GM21529 (cell line): Measurements from ENCODE around the gene NUAK1.
"Not testable (repeated sequence)": the region's sequence is repeated elsewhere in the genome, so short reads cannot be mapped to it uniquely, and the experiment has no call there.

ENCODE experiments used
- ATAC-seq: cut with Tn5 transposase; IDR thresholded peaks from one replicate; pipeline ENCODE4 v1.9.1; 2021; ENCODE audit not compliant: unreplicated experiment

NUAK1 gene

GRCh38 chr12:106037524-106038298 lies 101.0 kb downstream of the NUAK1 start:
- no peak for ATAC-seq

DNA sequence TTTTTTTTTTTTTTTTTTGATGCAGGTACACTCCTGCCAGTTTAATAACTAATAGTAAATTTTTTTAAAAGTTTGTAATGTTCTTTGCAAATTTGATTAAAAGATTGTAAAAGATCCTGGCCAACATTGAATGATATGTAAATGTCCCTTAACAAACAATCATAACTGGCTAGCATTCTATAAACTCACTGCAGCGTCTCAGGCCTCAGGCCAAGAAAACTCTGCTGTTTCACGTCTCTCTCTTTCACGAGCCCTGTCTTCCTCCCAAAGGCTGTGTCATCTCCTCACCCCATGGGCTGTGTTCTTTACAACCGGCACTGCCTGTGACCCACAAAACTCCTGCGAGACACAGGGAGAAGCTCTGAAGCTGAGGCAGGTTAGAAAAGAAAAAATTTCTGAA lies 103.3 kb downstream of the NUAK1 start:
- no peak for ATAC-seq

DNA sequence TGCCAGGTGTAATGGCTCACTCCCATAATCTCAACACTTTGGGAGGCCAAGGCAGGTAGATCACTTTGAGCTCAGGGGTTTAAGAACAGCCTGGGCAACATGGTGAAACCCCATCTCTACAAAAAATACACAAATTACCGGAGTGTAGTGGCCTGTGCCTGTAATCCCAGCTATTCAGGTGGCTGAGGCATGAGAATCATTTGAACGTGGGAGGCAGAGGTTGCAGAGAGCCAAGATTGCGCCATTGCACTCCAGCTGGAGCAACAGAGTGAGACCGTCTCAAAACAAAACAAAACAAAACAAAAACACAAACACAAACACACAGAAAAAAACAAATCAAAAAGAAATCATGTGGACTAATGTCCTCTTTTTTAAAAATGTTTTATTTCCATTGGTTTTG lies 104.4 kb downstream of the NUAK1 start:
- no peak for ATAC-seq

- ATAC-seq, result no peak
Observed at GRCh38 chr12:106033161-106033675, 105.5 kb downstream of the NUAK1 start.

DNA sequence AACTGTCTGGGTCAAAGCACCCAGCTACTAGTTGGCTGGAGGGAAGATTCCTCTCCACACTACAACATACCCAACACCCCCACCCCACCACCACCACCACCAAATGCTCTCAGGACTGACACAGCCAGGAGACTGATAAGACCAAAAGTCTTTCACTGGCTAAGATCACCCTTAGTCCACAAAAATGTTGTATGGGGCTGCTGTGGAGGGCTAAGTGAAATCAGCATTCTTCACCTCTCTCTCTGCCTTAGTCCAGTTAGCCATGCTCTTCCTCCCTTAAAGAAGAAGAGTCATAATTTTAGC lies 106.2 kb downstream of the NUAK1 start:
- no peak for ATAC-seq

DNA sequence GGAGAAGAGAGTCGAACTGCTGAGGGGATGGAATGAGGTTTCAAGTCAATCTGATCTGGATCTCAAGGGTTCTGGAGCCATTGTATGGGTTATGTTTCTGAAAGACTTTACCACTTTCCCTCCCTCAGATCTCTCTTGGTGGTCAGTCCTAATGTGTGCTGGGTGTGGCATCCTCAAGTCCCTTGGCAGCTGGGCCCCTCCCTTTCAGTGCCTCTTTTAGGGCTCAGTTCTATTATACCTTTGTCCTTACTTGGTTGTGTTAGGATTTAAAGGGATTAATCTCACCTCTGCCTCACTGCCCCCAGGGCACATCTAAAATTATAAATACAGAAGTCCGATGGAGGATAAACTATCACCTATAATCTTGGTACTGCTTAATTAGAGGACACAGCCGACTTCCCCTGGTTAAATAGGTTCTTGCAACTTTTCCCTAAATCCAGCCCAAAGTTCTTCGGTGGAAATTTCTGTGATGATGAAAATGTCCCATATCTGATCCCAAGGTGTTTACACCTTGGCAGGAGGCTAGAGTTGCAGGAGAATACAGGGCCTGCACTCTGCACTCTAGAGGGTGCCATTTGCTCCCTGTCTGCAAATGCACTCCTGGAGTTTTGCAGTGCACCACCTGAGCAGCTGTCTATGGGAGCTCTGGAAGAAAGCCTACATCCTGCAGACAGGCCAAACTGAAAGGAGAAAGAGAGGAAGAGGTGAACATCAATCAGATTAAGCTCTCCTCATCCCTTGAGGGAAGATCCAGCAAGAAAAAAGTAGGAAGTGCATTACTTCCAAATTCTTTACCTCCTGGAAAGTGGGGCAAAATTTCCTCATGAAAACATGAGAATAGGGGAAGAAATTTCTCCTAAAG lies 106.8 kb downstream of the NUAK1 start:
- ATAC-seq, result no peak

DNA sequence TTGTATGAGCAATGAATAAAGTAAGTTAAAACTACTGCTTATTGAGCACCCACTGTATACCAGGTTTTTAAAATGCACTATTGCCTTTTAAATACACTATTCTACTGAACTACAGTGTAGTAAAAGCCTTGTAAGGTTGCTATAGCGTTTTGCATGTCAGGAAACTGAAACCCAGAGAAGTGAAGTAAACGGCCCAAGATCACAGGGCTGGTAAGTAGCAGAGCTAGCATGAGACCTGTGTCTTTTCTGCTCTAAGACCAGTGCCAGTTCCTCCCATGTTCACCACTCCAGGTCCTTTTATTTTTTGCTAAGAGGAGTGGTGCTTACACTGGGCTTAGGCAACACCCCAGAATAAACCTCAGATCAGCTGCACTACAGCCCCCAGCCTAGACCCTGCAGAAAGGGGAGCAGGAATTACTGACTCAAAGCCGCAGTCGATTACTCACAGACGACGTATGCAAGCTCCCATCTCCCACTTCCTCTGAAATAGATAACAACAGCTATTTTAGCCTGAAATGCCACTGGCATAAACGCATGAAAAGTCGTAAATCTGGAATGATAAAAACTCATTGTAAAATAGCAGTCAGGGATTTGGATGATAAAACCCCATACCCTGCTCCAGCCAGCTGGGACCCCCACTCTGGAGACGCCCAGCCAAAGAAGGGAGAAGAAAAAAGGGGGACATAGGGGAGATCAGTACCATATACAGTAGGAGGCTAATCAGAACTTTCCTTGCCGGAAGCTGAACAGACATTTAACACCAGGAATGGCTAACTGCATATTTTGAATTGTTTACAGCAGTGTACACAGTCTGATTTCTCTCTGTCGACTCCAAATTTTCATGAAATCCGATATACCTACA lies 108.3 kb downstream of the NUAK1 start:
- no peak for ATAC-seq

DNA sequence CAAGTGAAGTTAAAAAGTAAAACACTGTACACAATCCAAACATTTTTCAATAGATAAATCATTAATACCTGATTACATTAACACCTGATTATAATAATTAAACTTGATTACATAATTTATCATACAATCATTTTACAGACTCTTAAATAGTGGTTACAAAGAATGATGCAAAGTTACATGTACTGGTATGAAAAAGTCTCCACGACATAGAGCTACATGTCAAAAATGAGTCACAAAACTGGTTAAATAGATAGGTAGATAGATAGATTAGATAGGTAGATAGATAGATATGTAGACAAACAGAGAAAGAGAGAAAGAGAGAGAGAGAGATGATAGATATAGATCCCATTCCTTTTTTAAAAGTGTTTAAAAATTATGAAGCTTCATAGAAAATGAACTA lies 109.2 kb downstream of the NUAK1 start:
- ATAC-seq, result no peak

DNA sequence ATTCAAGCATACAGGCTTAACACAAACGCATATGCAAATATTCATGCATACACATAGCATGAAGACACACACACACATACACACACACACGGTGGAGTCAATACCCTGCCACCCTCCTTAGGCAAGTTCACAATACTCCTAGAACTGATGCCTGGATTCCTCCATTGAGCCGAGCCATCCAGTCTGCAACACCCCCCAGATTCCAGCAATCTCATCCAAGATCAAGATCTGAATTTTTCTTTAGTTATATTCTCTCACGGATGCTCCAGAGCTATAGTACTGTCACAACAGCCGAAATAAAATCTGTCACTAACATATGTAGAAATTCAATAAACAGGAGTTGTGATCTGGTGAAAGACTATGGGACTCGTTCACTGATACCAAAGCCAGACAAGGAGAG lies 110.8 kb downstream of the NUAK1 start:
- no peak for ATAC-seq

- ATAC-seq, result no peak
Observed at GRCh38 chr12:106027286-106027685, 111.5 kb downstream of the NUAK1 start.

DNA sequence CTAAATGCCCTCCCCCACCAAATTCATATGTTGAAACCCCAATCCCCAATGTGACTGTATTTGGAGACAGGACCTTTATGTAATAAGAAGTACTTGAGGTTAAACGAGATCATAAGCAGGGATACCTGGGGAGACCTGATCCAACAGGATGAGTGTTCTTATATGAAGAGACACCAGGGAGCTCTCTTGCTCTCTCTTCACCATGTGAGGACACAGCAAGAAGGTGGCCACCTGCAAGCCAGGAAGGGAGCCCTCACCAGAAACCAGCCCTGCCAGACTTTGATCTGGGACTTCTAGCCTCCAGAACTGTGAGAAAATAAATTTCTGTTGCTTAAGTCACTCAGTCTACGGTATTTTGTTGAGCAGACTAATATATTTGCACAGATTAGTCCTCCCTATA lies 113.6 kb downstream of the NUAK1 start:
- no peak for ATAC-seq

DNA sequence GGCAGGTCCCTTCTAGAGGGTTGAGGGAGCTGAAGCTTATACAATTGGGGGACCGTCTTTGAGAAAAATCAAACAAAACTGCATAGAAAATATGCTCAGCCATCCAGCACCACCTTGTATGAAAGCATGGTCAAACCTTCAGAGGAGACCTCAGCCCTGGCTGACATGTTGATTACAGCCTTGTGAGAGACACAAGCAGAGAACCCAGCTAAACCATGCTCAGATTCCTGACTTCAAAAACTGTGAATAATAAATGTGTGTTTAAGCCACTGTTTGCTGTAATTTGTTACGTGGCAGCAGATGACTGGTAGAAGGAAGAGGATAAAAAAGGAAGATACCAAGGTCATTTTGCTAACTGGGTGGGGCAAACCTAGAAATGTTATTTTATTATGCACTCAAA lies 115.7 kb downstream of the NUAK1 start:
- no peak for ATAC-seq

DNA sequence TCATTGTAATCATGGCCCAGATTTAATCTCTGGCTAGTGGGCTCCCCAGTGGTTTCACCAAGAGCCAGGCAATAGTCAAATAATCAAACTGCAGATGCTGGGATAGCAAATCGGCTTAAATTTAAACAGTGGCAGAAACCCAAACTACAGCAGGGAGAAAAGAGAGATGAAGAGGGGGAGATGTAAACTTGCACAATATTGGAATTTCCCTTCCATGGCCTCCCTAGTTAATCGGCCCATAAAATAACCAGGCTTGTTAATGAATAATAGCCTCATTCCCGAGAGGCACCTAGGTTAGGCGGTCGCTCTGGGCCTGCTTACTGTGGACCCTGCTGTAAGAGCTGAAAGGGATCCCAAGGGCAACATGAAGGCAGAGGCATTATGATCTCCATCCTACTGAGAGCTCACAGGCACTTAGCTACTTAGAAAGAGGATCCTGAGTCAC lies 116.2 kb downstream of the NUAK1 start:
- no peak for ATAC-seq

DNA sequence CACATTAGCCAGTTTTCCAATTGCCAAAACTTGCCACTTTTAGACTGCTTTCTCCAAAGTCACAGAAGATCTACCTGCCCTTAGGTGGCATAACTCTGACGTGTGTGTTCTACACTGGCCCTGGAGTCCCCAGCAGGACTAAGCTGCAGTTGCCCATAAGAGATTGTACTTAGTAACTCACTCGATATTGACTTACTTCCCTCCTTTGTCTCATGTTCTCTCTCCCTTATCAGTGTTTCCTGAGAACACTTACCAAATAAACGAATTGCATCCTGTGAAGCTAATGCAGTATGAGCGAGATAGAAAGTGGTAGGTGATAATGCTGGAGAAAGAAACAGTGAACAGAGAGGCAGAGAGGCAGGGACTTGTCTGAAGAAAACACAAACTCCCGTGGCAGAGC lies 117.2 kb downstream of the NUAK1 start:
- no peak for ATAC-seq

DNA sequence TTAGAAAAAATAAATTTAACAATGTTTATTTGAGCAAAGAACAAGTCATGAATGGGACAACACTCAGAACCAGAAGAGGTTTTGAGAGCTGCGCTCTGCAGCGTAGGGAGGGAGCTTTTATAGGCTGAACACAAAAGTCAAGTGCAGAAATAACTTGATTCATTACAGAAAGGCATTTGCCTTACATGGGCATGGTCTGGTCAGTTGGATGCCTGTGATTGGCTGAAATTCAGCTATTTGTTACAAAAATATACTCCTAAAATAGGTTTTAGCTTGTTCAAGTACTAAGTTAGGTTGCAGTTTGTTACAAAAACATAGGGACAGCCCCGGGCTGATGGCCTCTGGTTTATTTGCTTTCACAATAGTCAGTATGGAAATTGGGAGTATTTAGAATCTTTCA lies 118.0 kb downstream of the NUAK1 start:
- no peak for ATAC-seq

GRCh38 chr12:106019144-106019543 lies 119.6 kb downstream of the NUAK1 start:
- no peak for ATAC-seq

DNA sequence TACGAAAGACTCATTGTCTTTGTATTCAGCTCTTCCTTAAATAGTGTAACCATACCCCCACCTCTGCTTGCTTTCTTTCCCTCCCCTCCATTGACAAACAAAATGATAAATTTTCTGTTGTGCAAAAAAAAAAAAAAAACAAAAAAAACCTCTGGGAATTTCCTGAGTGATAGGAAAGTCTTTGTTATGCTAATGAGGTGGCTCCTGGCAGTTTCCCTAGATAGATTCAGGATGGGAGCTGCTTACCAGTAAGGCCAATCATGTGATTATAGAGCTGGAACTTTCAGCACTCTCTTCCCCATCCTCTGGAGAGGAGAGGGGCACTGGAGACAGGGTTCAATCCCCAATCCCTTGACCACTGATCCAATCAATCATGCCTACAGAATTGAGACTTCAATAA lies 120.5 kb downstream of the NUAK1 start:
- ATAC-seq, result no peak

DNA sequence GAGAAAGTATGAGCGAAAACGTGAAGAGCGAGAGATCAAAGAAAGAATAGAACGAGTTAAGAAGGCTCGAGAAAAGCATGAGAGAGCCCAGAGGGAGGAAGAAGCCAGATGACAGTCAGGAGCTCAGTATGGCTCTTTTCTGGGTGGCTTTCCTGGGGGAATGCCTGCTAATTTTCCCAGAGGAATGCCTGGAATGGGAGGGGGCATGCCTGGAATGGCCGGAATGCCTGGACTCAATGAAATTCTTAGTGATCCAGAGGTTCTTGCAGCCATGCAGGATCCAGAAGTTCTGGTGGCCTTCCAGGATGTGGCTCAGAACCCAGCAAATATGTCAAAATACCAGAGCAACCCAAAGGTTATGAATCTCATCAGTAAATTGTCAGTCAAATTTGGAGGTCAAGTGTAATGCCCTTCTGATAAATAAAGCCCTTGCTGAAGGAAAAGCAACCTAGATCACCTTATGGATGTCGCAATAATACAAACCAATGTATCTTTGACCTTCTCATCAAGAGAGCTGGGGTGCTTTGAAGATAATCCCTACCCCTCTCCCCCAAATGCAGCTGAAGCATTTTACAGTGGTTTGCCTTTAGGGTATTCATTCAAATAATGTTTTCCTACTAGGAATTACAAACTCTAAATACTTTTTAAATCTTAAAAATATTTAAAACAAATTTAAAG lies 122.0 kb downstream of the NUAK1 start:
- not testable (repeated sequence) for ATAC-seq

- ATAC-seq, result no peak
Observed at GRCh38 chr12:106015646-106016045, 123.1 kb downstream of the NUAK1 start.

- no peak for ATAC-seq
Observed at GRCh38 chr12:106013941-106014340, 124.8 kb downstream of the NUAK1 start.
